PC-9 (cell line): ENCODE results near the gene JHY.

ENCODE experiments used
- CTCF ChIP-seq: fragments of 200-600 bp; sonication (generic); conservative IDR thresholded peaks from 2 replicates; pipeline ENCODE4 v1.6.1; 2017; ENCODE audit warnings: mixed run types, antibody characterized with exemption, mild to moderate bottlenecking, moderate library complexity
- EZH2 ChIP-seq: fragments of 200-600 bp; sonication (generic); IDR thresholded peaks from 2 replicates; pipeline ENCODE4 v1.8.0; 2017; ENCODE audit warnings: antibody characterized with exemption, low read depth

GRCh38 chr11:122847466-122847865 is 35.1 kb upstream of the JHY start:
- TF ChIP-seq CTCF (no peak), EZH2 (no peak)
